GM13977 (cell line): ENCODE data around the gene MSANTD1.

Experiments used
- DNase-seq: peaks from one replicate; pipeline ENCODE4 v3.0.0; 2012; ENCODE audit warnings: low spot score
- CTCF ChIP-seq: IDR thresholded peaks from 2 replicates; pipeline ENCODE4 v1.5.1; 2012; ENCODE audit warnings: mild to moderate bottlenecking, control low read depth; ENCODE audit not compliant: insufficient read depth; ENCODE audit errors: extremely low read depth, missing control alignments
- in situ Hi-C: fragments of 300-500 bp; cut with MboI; formaldehyde crosslinking; loops from one replicate; pipeline ENCODE4 v1.12.0; 2022; ENCODE audit warnings: low sequenced_read_pairs, low pct_unique_long_range_greater_than_20kb, mixed read lengths, inconsistent platforms; ENCODE audit not compliant: unreplicated experiment

The MSANTD1 gene

GRCh38 chr4:3302173-3302785 lies 53.3 kb downstream of the MSANTD1 start:
- DNase-seq, result peak; percentile 84
- in situ Hi-C loops, result no loop called here

GRCh38 chr4:3302786-3303564 lies 54.0 kb downstream of the MSANTD1 start:
- no peak for DNase-seq
- TF ChIP-seq CTCF, result no peak
- in situ Hi-C loops, result no loop called here

More at GRCh38 chr4:3302173-3302785, 53.3 kb downstream of the MSANTD1 start:
- TF ChIP-seq CTCF, result no peak

GRCh38 chr4:3303565-3303824 lies 54.5 kb downstream of the MSANTD1 start:
- no peak for DNase-seq
- in situ Hi-C loops, result no loop called here
- TF ChIP-seq CTCF, result no peak

GRCh38 chr4:3303923-3304710 lies 55.2 kb downstream of the MSANTD1 start:
- in situ Hi-C loops, result no loop called here

GRCh38 chr4:3304831-3305609 lies 56.1 kb downstream of the MSANTD1 start:
- in situ Hi-C loops, result no loop called here
- no peak for DNase-seq
- no peak for TF ChIP-seq CTCF

More at GRCh38 chr4:3303923-3304710, 55.2 kb downstream of the MSANTD1 start:
- TF ChIP-seq CTCF, result no peak
- DNase-seq, result no peak
